ENCODE measurements around the gene NAB1. TPM values are rescaled to one million over a fixed set of nuclear protein-coding genes. Genes with fewer than 3 reads are reported as not detected.
"Not testable (repeated sequence)": the region's sequence is repeated elsewhere in the genome, so short reads cannot be mapped to it uniquely, and the experiment has no call there.

Gene NAB1
- polyA plus RNA-seq, 1 donor: 75.5 TPM

DNA sequence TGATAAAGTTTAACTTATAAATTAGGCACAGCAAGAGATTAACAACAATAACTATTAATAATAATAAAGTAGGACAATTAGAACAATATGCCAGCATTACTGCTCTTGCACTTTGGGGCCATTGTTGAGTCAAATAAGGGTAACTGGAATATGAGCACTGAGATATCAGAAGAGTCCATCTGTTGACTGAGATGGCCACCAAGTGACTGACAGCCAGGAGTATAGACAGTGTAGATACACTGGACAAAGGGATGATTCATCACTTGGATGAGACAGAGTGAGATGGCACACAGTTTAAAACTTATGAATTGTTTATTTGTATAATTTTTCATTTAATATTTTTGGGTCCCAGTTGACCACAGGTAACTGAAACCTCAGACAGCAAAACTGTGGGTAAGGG lies 20.0 kb downstream of the NAB1 start:
- no peak for DNase-seq

- DNase-seq: no peak
Observed at GRCh38 chr2:190670182-190670946, 21.5 kb downstream of the NAB1 start.

DNA sequence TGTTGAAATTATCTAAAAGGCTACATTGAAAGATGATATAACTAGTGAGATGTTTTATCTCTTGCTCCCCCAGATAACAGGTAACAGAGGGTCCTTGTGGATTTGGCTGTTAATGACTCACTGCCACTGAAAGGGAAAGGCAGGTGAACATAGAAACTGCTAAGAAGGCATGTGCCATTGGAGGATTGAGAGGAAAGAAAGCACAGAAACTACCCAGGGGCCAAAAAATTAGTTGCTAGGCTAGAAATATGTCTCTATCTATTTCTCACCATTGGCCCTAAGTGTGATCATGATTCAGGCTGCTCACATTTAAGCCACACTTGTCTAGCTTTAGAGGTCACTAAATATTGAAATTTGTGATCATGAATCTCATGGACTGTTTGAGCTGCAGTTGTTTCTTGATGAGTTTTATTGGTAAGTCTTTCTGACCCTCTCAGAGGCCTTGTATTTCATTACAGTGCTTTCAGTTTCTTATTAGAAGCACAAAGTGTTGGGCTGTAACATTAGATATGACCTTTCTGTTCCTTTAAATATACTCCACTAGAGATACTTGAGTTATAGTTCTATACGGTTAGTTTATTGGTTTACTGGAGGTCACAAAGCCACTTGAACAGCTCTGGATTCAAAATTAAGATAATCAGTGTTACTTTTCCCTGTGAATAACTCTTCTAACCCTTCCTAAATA lies 26.2 kb downstream of the NAB1 start:
- no peak for DNase-seq

- no peak for DNase-seq
Observed at GRCh38 chr2:190677255-190677654, 28.4 kb downstream of the NAB1 start.

- no peak for DNase-seq
Observed at GRCh38 chr2:190678444-190679162, 29.7 kb downstream of the NAB1 start.

DNA sequence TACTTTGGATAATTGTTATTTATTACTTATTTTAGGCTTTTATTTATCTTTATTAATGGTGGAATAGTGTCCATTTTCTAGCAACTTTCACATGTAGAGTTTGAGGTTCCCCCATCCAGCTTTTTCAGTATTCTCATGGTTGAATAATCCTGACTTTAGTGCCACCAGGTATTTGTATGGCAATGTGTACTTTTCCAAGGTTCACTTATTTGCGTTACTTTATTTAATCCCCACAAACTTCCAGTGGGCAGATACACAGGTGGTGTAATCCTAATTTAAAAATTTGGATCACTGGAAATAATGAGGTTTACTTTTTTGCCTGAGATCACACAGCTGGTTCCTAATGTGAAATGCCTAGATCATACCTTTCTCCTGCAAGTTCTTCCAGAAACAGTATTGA lies 30.5 kb downstream of the NAB1 start:
- DNase-seq: no peak

DNA sequence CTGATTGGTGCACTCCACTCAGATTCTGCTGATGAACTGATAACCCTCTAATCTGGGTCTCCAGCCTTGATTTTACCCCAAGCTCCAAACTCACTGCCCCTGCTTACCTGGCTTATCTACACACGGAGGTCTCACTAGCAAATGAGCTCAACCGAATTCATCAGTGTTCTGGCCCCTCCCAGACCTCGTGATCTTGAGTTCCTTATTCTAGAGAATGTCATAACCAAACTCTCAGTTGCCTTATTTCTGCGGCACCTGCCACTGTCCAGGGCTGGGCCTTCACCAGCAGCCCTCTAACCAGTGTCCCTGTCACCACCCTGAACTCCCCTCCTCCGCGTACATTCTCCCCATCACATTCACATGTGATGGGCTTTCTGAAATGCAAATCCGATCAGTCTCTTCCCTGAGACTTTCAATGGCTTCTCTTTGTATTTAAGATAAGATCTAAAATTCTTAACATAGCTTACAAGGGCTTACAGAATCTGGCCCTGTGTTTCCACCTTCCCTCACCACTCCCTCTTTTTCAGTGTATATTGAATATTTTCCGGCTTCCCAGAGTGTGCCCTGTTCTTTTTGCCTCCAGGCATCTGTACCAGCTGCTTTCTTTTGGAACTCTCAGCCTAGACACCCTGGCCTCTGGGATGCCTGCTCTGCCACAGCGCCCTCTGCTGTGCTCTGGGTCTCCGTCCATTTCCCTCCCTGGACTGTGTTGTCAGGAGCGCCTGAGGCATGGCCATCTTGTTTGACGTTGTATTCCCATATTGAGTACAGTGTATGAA lies 31.1 kb downstream of the NAB1 start:
- DNase-seq: no peak

DNA sequence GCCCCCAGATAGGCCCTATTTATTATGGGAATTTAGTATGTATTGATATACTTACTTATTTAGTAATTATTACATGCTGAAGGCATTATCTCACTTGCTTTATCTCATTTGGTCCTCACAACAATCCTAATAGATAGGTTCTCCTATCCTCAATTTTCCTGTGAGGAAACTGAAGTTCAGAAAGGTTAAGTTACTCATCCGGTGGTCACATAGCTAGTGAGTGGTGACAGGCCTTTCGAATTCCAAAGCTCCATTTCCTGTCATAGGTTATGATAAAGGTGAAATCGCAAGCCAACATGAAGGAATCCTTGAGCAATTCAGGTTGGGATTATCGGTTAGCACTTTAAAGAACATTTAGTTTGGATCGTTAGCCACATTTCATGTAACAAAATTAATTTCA lies 33.3 kb downstream of the NAB1 start:
- no peak for DNase-seq

- DNase-seq: no peak
Observed at GRCh38 chr2:190683802-190684201, 34.9 kb downstream of the NAB1 start.

- DNase-seq: no peak
Observed at GRCh38 chr2:190684931-190685330, 36.0 kb downstream of the NAB1 start.

DNA sequence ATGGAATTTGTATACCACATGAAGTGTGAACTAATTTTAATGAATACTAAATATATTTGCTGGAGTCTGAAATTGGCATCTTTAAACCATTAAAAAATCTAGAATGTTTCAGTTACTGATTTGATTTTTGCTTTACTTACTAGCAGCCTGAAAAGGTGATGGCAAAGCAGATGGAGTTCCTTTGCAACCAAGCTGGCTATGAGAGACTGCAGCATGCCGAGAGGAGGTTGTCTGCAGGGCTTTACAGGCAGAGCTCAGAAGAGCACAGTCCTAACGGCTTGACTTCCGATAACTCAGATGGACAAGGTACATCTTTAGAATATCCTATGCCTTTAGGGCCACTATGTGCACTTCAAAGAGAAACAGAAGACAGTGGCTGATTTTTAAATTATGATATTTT lies 36.5 kb downstream of the NAB1 start:
- no peak for DNase-seq

DNA sequence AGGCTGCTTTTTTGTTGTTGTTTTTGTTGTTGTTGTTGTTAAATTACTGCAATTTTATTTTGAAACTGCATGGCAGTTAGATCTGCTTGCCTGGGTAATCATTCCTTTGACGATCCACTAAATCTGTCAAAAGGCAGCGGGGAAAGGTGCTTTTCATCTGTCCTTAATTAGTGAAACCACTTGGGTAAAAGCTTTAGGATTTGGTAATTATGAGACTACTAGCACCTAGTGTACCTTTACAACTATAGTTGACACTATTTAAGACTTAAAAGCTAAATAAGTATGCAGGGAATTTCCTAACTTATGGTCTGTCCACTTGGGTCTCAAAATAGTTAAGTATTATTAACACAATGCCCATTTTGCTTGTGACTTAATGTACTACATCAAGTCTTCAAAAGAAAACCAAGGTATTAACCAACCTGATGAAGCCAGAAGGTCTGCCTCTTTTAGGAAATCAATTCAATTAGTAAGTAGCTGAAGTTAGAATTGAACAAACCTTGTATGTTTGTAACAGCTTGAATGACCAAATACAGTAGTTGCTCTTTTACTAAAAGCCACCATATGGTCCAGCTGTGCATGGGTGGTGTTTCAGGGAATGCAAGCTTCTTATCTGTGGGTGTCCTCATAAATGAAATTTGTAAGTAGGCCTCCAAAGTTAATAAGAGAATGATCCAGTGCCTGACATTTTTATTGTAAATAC lies 44.8 kb downstream of the NAB1 start:
- DNase-seq: no peak

- no peak for DNase-seq
Observed at GRCh38 chr2:190694479-190694878, 45.6 kb downstream of the NAB1 start.

GRCh38 chr2:190695739-190696138 lies 46.9 kb downstream of the NAB1 start:
- no peak for DNase-seq

- DNase-seq: peak; percentile 47
Observed at GRCh38 chr2:190696792-190697398, 48.0 kb downstream of the NAB1 start.

- no peak for DNase-seq
Observed at GRCh38 chr2:190697421-190697820, 48.5 kb downstream of the NAB1 start.

- DNase-seq: no peak
Observed at GRCh38 chr2:190698895-190699294, 50.0 kb downstream of the NAB1 start.

- no peak for DNase-seq
Observed at GRCh38 chr2:190701586-190701985, 52.7 kb downstream of the NAB1 start.

GRCh38 chr2:190705280-190705679 lies 56.4 kb downstream of the NAB1 start:
- no peak for DNase-seq

- DNase-seq: no peak
Observed at GRCh38 chr2:190707726-190708125, 58.8 kb downstream of the NAB1 start.

DNA sequence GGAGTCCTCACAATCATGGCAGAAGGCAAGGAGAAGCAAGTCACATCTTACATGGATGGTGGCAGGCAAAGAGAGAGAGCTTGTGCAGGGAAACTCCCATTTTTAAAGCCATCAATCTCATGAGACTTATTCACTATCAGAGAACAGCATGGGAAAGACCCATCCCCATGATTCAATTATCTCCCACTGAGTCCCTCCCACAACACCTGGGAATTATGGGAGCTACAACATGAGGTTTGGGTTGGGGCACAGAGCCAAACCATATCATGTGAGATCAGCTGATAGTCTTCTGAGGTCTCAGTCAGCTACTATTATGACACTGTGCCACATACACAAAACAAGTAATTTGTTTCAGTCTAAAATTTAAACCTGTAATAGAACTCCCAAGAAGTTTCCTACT lies 59.8 kb downstream of the NAB1 start:
- DNase-seq: not testable (repeated sequence)
